Stomach (tissue), 9 donors: ENCODE data around the gene SPEG. TPM values are rescaled to one million over a fixed set of nuclear protein-coding genes. Genes with fewer than 3 reads are reported as not detected.

ENCODE experiments used
- DNase-seq, 2 donors: peaks; one replicate each; pipeline versions ENCODE4 v3.0.0 to v3.0.0-alpha.2; 2013 to 2019
- H3K27ac ChIP-seq, 5 donors: fragments of 200-600 bp in 4 of 5; sonication (generic) in 4 of 5; one replicate each; pipeline ENCODE4 v1.5.1; 2013 to 2019; ENCODE audit warnings: mild to moderate bottlenecking in 1 of 5, moderate library complexity in 1 of 5
- H3K27me3 ChIP-seq, 3 donors: fragments of 200-600 bp; sonication (generic); one replicate each; pipeline ENCODE4 v1.5.1; 2017 to 2019; ENCODE audit warnings: mixed run types in 1 of 3
- H3K36me3 ChIP-seq, 4 donors: fragments of 200-600 bp; sonication (generic); 1 replicate in 3 of 4; 2 replicates in 1 of 4; pipeline ENCODE4 v1.5.1; 2016 to 2019
- H3K4me1 ChIP-seq, 4 donors: fragments of 200-600 bp; sonication (generic); one replicate each; pipeline ENCODE4 v1.5.1; 2016 to 2019
- H3K4me3 ChIP-seq, 4 donors: fragments of 200-600 bp; sonication (generic) in 3 of 4; one replicate each; pipeline ENCODE4 v1.5.1; 2016 to 2019; ENCODE audit warnings: mild to moderate bottlenecking in 1 of 4
- H3K9me3 ChIP-seq, 4 donors: fragments of 200-600 bp; sonication (generic); one replicate each; pipeline ENCODE4 v1.5.1; 2016 to 2019
- EP300 ChIP-seq: sonication (generic); formaldehyde crosslinking; IDR thresholded peaks from one replicate; pipeline ENCODE4 v1.6.1; 2017; ENCODE audit warnings: antibody characterized with exemption
- POLR2A ChIP-seq, 4 donors: fragments of 450-650 bp; IDR thresholded peaks; one replicate each; pipeline ENCODE4 v1.6.1; 2016; ENCODE audit warnings: antibody characterized with exemption in 4 of 4, control low read depth in 2 of 4, mild to moderate bottlenecking in 1 of 4, moderate library complexity in 1 of 4
- POLR2AphosphoS5 ChIP-seq, 3 donors: sonication (generic); formaldehyde crosslinking; IDR thresholded peaks; one replicate each; pipeline ENCODE4 v1.6.1; 2016; ENCODE audit warnings: antibody characterized with exemption in 3 of 3
- WGBS, 5 donors: extraction: QIAGEN DNeasy Blood & Tissue Kit in 3 of 5; methylation state at CpG; one replicate each; pipeline versions ENCODE4 v1.1.5 to v1.1.7; 2013 to 2018; 5-methylcytosine and 5-hydroxymethylcytosine counted together
- intact Hi-C: fragments of 100-400 bp; cut with DNase I; formaldehyde crosslinking; loops from one replicate; pipeline ENCODE4 v1.15.1; 2023; ENCODE audit warnings: low total_unique reads
- polyA plus RNA-seq, 3 donors: library from polyadenylated mRNA; stranded (reverse); fragments of 200-250 nt; gene quantifications; one replicate each; pipeline ENCODE4 v1.2.3, GENCODE V29; 2013
- total RNA-seq, 5 donors: library from RNA; depleted of rRNA; stranded (reverse); fragments of >200 nt; gene quantifications; one replicate each; pipeline versions ENCODE4 v1.1.0 to v1.2.3, GENCODE V29; 2014 to 2016
- TF ChIP-seq, protein P1 (sequence below), 7 experiments: fragments of 450-650 bp in 4 of 7; fragments of 200-600 bp in 3 of 7; sonication (generic) in 3 of 7; IDR thresholded peaks; one replicate each; pipeline ENCODE4 v1.5.1; 2016 to 2019; ENCODE audit warnings: antibody characterized with exemption in 7 of 7, control low read depth in 2 of 7, mild to moderate bottlenecking in 1 of 7
- donor health status: healthy with polysubstance abuse.
- donor health status: Bipolar disorder and iron deficiency.
- donor health status: healthy.

Gene SPEG
- total and polyA plus RNA-seq, 8 donors, result 7.4 to 106 (median 27.2) TPM

DNA sequence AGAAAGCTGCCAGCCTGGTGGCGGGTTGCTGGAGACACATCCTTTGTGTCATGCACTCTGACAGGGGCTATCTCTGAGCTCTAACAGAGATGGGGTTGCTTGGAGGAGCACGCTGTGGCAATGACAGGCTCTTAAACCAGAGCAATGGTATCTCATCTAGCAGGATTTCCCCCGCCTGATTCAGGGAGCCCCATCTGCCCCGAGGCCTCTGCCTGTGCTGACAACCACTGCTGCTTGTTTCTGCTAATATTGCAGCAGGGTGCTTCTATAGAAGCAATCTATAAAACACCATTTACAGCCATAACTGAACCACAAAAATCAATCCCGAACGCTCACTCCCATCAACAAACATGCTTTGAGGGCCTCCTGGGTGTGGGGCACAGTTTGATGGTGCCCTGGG, 34.1 kb upstream of the SPEG start:
- Histone ChIP-seq H3K4me3 (no peak overlapping the region), H3K27ac (no peak overlapping the region), H3K36me3 (no peaks in the 10 kb centered on the region), H3K4me1 (peaks cover 22 to 68% (median 39%) of the 10 kb centered on the region in 4 donors), H3K27me3 (peaks cover 0 to 13% (median 0%) of the 10 kb centered on the region in 3 donors), H3K9me3 (no peaks in the 10 kb centered on the region)
- intact Hi-C loops, result loop anchor here (10.0 kb wide), 1 partner anchor 134 kb away; no protein-coding TSS in a partner anchor
- TF ChIP-seq EP300, result no peak
- TF ChIP-seq, protein P1, sequence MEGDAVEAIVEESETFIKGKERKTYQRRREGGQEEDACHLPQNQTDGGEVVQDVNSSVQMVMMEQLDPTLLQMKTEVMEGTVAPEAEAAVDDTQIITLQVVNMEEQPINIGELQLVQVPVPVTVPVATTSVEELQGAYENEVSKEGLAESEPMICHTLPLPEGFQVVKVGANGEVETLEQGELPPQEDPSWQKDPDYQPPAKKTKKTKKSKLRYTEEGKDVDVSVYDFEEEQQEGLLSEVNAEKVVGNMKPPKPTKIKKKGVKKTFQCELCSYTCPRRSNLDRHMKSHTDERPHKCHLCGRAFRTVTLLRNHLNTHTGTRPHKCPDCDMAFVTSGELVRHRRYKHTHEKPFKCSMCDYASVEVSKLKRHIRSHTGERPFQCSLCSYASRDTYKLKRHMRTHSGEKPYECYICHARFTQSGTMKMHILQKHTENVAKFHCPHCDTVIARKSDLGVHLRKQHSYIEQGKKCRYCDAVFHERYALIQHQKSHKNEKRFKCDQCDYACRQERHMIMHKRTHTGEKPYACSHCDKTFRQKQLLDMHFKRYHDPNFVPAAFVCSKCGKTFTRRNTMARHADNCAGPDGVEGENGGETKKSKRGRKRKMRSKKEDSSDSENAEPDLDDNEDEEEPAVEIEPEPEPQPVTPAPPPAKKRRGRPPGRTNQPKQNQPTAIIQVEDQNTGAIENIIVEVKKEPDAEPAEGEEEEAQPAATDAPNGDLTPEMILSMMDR (IDR thresholded peaks at IDR 0.05), result no peak
- TF ChIP-seq POLR2A (IDR thresholded peaks at IDR 0.05), result no peak
- TF ChIP-seq POLR2AphosphoS5 (IDR thresholded peaks at IDR 0.05), result no peak
- DNase-seq, result no peak
- 52 to 70% (median 59%) methylated on average over 6 of the region's 6 CpGs for WGBS, 5 donors

DNA sequence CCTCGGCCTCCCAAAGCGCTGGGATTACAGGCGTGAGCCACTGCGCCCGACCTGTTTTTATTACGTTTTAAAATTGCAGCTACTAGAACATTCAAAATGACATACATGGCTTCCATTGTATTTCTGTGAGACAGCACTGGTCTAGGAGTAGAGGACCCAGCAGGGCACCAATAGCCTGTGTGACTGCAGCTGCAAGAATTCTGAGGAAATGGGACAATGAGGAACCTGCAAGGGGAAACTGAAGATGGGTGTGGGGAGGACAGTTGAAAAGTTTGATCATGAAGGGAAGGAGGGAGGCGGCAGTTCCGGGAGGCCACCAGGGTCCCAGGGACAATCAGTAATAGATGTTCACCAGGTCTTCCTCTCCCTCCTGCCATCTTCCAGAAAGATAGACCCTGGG, 33.0 kb upstream of the SPEG start:
- H3K36me3 ChIP-seq, result no peaks in the 10 kb centered on the region
- peaks cover 22 to 68% (median 44%) of the 10 kb centered on the region in 4 donors for H3K4me1 ChIP-seq
- no peak for DNase-seq
- TF ChIP-seq EP300 (no peak), POLR2AphosphoS5 (IDR thresholded peaks at IDR 0.05) (no peak), POLR2A (IDR thresholded peaks at IDR 0.05) (no peak)
- TF ChIP-seq, protein P1 (IDR thresholded peaks at IDR 0.05), result no peak
- no peaks in the 10 kb centered on the region for H3K9me3 ChIP-seq
- no peak overlapping the region for H3K4me3 ChIP-seq
- H3K27me3 ChIP-seq, result peaks cover 0 to 16% (median 0%) of the 10 kb centered on the region in 3 donors
- peak overlapping the region in 3 of 5 donors; percentile 18 to 93 (median 69) for H3K27ac ChIP-seq
- intact Hi-C loops, result loop anchor here (10.0 kb wide), 1 partner anchor 133 kb away; no protein-coding TSS in a partner anchor
- WGBS, 5 donors, result 84 to 99% (median 90%) methylated on average over 8 of the region's 8 CpGs

DNA sequence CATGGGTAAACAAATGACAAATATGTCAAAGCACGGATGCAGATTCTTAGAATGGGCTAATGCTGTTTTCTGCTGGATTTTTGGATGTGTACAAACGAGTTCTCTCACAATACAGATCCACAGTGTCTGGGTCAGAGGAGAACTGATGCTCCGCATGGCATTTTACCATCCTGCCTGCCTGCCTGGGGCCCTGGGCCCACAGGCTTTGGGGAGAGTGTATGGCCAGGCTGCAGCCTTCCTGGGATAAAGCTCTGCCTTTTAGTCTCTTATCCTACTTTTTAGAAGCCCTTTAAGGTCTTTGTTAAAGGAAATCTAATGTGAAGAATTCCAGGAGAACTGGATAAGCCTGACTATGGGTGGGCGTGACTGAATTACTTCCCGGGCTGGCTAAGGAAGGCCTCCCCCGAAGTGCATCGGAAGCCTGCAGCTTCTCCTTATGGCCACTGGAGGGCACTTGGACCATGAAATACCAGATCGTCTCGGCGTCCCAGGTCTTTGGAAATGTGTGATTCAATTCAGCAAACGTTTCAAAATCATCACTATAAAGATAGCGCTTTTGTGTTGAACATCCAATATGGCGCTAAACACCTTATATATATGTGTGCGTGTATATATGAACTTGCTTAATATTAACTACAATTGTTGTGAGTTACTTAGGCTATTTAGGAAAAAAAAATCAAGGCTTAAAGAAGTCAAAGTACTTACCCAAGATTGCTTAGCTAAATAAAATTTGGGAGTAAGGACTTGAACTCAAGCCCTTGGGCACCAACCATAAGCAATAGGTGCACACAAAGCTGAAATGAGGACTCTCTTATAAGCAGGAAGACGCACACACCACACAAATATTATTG, 31.8 kb upstream of the SPEG start:
- no peaks in the 10 kb centered on the region for H3K36me3 ChIP-seq
- H3K9me3 ChIP-seq, result no peaks in the 10 kb centered on the region
- intact Hi-C loops, result loop anchor here (10.0 kb wide), 1 partner anchor 132 kb away; no protein-coding TSS in a partner anchor
- WGBS, 5 donors, result 17 to 21% (median 17%) methylated on average over 15 of the region's 15 CpGs
- H3K4me1 ChIP-seq, result peaks cover 22 to 60% (median 42%) of the 10 kb centered on the region in 4 donors
- TF ChIP-seq POLR2AphosphoS5 (IDR thresholded peaks at IDR 0.05) (peak in 1 of 3 donors; percentile 35), POLR2A (IDR thresholded peaks at IDR 0.05) (no peak), EP300 (no peak)
- TF ChIP-seq, protein P1 (IDR thresholded peaks at IDR 0.05), result peak in 5 of 7 experiments; percentile 66 to 89 (median 85)
- peak; percentile 64 to 92 for DNase-seq
- no peak overlapping the region for H3K4me3 ChIP-seq
- H3K27me3 ChIP-seq, result peaks cover 0 to 16% (median 0%) of the 10 kb centered on the region in 3 donors
- H3K27ac ChIP-seq, result peak overlapping the region in 2 of 5 donors; percentile 79 to 93

DNA sequence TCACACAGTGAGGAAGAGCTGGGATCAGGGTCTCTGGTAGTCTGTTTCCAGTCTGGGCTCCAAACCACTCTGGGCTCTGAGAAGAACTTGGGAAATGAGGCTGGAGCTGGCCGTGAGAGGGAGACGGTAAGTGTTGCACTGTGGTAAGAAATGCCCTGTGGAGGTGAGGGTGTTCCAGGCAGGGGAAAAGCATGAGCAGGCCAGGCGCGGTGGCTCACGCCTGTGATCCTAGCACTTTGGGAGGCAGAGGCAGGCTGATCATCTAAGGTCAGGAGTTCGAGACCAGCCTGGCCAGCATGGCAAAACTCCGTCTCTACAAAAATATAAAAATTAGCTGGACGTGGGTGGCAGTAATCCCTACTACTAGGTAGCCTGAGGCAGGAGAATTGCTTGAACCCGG, 30.8 kb upstream of the SPEG start:
- Histone ChIP-seq H3K4me3 (no peak overlapping the region), H3K36me3 (no peaks in the 10 kb centered on the region), H3K27me3 (peaks cover 0 to 22% (median 0%) of the 10 kb centered on the region in 3 donors), H3K27ac (peak overlapping the region in 4 of 5 donors; percentile 73 to 93 (median 79)), H3K4me1 (peaks cover 15 to 52% (median 32%) of the 10 kb centered on the region in 4 donors), H3K9me3 (no peaks in the 10 kb centered on the region)
- 82 to 94% (median 91%) methylated on average over 9 of the region's 9 CpGs for WGBS, 5 donors
- no peak for DNase-seq
- intact Hi-C loops, result loop anchor here (10.0 kb wide), 1 partner anchor 131 kb away; no protein-coding TSS in a partner anchor
- TF ChIP-seq, protein P1 (IDR thresholded peaks at IDR 0.05), result no peak
- TF ChIP-seq EP300, result no peak
- no peak for TF ChIP-seq POLR2A (IDR thresholded peaks at IDR 0.05)
